ENCODE data around the gene HIVEP1.

HIVEP1 gene

GRCh38 chr6:12069891-12070529 is 57.9 kb downstream of the HIVEP1 start:
- no peak for DNase-seq
- TF ChIP-seq CTCF (IDR thresholded peaks at IDR 0.05; ENCODE audit: low read depth, low read length), result no peak
- Histone ChIP-seq H3K36me3 (no peaks in the 10 kb centered on the region), H3K9me3 (no peaks in the 10 kb centered on the region), H3K4me1 (no peaks in the 10 kb centered on the region), H3K4me3 (ENCODE audit: low read depth, low read length) (no peak overlapping the region), H3K27me3 (no peaks in the 10 kb centered on the region)

GRCh38 chr6:12071064-12071615 is 59.0 kb downstream of the HIVEP1 start:
- TF ChIP-seq CTCF (IDR thresholded peaks at IDR 0.05; ENCODE audit: low read depth, low read length), result no peak
- no peaks in the 10 kb centered on the region for H3K4me1 ChIP-seq
- DNase-seq, result no peak
- no peak overlapping the region for H3K4me3 ChIP-seq (ENCODE audit: low read depth, low read length)
- no peaks in the 10 kb centered on the region for H3K27me3 ChIP-seq
- no peaks in the 10 kb centered on the region for H3K9me3 ChIP-seq
- H3K36me3 ChIP-seq, result no peaks in the 10 kb centered on the region

- H3K4me3 ChIP-seq (ENCODE audit: low read depth, low read length), result no peak overlapping the region
- H3K9me3 ChIP-seq, result no peaks in the 10 kb centered on the region
- no peak for DNase-seq
- H3K27me3 ChIP-seq, result no peaks in the 10 kb centered on the region
- H3K36me3 ChIP-seq, result no peaks in the 10 kb centered on the region
- peak; percentile 45 for TF ChIP-seq CTCF (IDR thresholded peaks at IDR 0.05; ENCODE audit: low read depth, low read length)
- peaks cover 13% of the 10 kb centered on the region for H3K4me1 ChIP-seq
Measured at GRCh38 chr6:12075067-12075563, 63.0 kb downstream of the HIVEP1 start.

- no peak overlapping the region for H3K4me3 ChIP-seq (ENCODE audit: low read depth, low read length)
- no peaks in the 10 kb centered on the region for H3K36me3 ChIP-seq
- H3K27me3 ChIP-seq, result no peaks in the 10 kb centered on the region
- H3K4me1 ChIP-seq, result peaks cover 18% of the 10 kb centered on the region
- DNase-seq, result no peak
- no peaks in the 10 kb centered on the region for H3K9me3 ChIP-seq
- no peak for TF ChIP-seq CTCF (IDR thresholded peaks at IDR 0.05; ENCODE audit: low read depth, low read length)
Measured at GRCh38 chr6:12077021-12077710, 65.1 kb downstream of the HIVEP1 start.

GRCh38 chr6:12078014-12078413 is 65.9 kb downstream of the HIVEP1 start:
- H3K9me3 ChIP-seq, result no peaks in the 10 kb centered on the region
- H3K4me1 ChIP-seq, result peaks cover 18% of the 10 kb centered on the region
- no peak for TF ChIP-seq CTCF (IDR thresholded peaks at IDR 0.05; ENCODE audit: low read depth, low read length)

GRCh38 chr6:12081771-12082170 is 69.7 kb downstream of the HIVEP1 start:
- Histone ChIP-seq H3K9me3 (no peaks in the 10 kb centered on the region), H3K27me3 (no peaks in the 10 kb centered on the region), H3K4me3 (ENCODE audit: low read depth, low read length) (no peak overlapping the region), H3K4me1 (peaks cover 12% of the 10 kb centered on the region), H3K36me3 (no peaks in the 10 kb centered on the region)
- TF ChIP-seq CTCF (IDR thresholded peaks at IDR 0.05; ENCODE audit: low read depth, low read length), result no peak
- no peak for DNase-seq

More at GRCh38 chr6:12078014-12078413, 65.9 kb downstream of the HIVEP1 start:
- no peak overlapping the region for H3K4me3 ChIP-seq (ENCODE audit: low read depth, low read length)
- no peaks in the 10 kb centered on the region for H3K27me3 ChIP-seq
- DNase-seq, result no peak
- H3K36me3 ChIP-seq, result no peaks in the 10 kb centered on the region

Measured in BE2C (cell line).